Endothelial cell of umbilical vein (primary cell): ENCODE data around the gene ADAMTSL3. TPM values are rescaled to one million over a fixed set of nuclear protein-coding genes. Genes with fewer than 3 reads are reported as not detected.

Experiments
- BruUV-seq: library from RNA; stranded (reverse); fragments of 400-500 nt; replicated peaks from 2 replicates; lab custom pipeline; 2021; lab: Mats Ljungman, UMichigan
- CTCF ChIA-PET: fragments of 300-600, 350-600 bp; sonication (Branson Sonifier 250); formaldehyde crosslinking; loops from one replicate; lab custom pipeline; 2021; ENCODE audit warnings: antibody characterized with exemption, inconsistent platforms; lab: Charles Lee
- POLR2A ChIA-PET: fragments of 300-600, 350-600 bp; sonication (Branson Sonifier 250); formaldehyde crosslinking; loops from one replicate; lab custom pipeline; 2021; ENCODE audit warnings: antibody characterized with exemption, inconsistent platforms; lab: Charles Lee
- DNase-seq: peaks from one replicate; pipeline ENCODE4 v3.0.0-alpha.2; 2011; ENCODE audit warnings: low read depth, low spot score
- FAIRE-seq: peaks from 2 replicates; lab custom pipeline; 2011; peaks lifted over from hg19 to GRCh38; lab: Jason Lieb, UNC
- H2AFZ ChIP-seq: 2 replicates; pipeline ENCODE4 v1.6.0; 2012; ENCODE audit warnings: low read depth, low read length, control low read depth, inconsistent platforms
- H3K27ac ChIP-seq: 2 replicates; pipeline ENCODE4 v1.5.1; 2011; ENCODE audit warnings: low read depth, mild to moderate bottlenecking, control low read depth, low read length, moderate library complexity; ENCODE audit not compliant: insufficient read depth
- H3K27me3 ChIP-seq, 2 experiments: 2 replicates each; pipeline versions ENCODE4 v1.6.0 to v1.6.1; 2011; ENCODE audit warnings: low read length in 2 of 2, mixed read lengths in 1 of 2; ENCODE audit not compliant: control insufficient read depth in 2 of 2, insufficient read depth in 2 of 2
- H3K36me3 ChIP-seq, 2 experiments: 2 replicates in 1 of 2; 3 replicates in 1 of 2; pipeline ENCODE4 v1.5.1; 2011; ENCODE audit warnings: low read length in 2 of 2, mild to moderate bottlenecking in 1 of 2, moderate library complexity in 1 of 2; ENCODE audit not compliant: control insufficient read depth in 2 of 2, insufficient read depth in 2 of 2; ENCODE audit errors: extremely low read depth in 1 of 2
- H3K4me1 ChIP-seq: 3 replicates; pipeline ENCODE4 v1.5.1; 2011; ENCODE audit warnings: mild to moderate bottlenecking, low read length; ENCODE audit not compliant: control insufficient read depth, insufficient read depth; ENCODE audit errors: extremely low read depth
- H3K4me2 ChIP-seq: 2 replicates; pipeline ENCODE4 v1.6.1; 2011; ENCODE audit warnings: low read length, control low read depth, mixed read lengths; ENCODE audit not compliant: insufficient read depth
- H3K4me3 ChIP-seq, 3 experiments: fragments of 200-600 bp in 1 of 3; sonication (generic), shearing (Covaris generic) in 1 of 3; replicated peaks in 1 of 3; 2 replicates each; pipeline ENCODE4 v1.5.1; 2011 to 2016; ENCODE audit warnings: control low read depth in 3 of 3, low read length in 3 of 3, mild to moderate bottlenecking in 2 of 3, inconsistent platforms in 1 of 3, low read depth in 1 of 3, moderate library complexity in 1 of 3; ENCODE audit not compliant: insufficient read depth in 1 of 3
- H3K79me2 ChIP-seq: 2 replicates; pipeline ENCODE4 v1.6.0; 2012; ENCODE audit warnings: low read length, inconsistent platforms; ENCODE audit not compliant: control insufficient read depth, insufficient read depth
- H3K9ac ChIP-seq: replicated peaks from 2 replicates; pipeline ENCODE3; 2011; ENCODE audit warnings: low read length, control low read depth; ENCODE audit not compliant: insufficient read depth; ENCODE audit errors: extremely low read depth
- H3K9me1 ChIP-seq: replicated peaks from 3 replicates; pipeline ENCODE4 v1.6.0; 2011; ENCODE audit warnings: mild to moderate bottlenecking, low read length; ENCODE audit not compliant: control insufficient read depth, insufficient read depth; ENCODE audit errors: extremely low read depth
- H3K9me3 ChIP-seq: replicated peaks from 2 replicates; pipeline ENCODE4 v1.5.1; 2012; ENCODE audit warnings: low read length, inconsistent platforms; ENCODE audit not compliant: control insufficient read depth, insufficient read depth
- H4K20me1 ChIP-seq: replicated peaks from 2 replicates; pipeline ENCODE3; 2011; ENCODE audit warnings: mild to moderate bottlenecking, low read length; ENCODE audit not compliant: control insufficient read depth, insufficient read depth; ENCODE audit errors: extremely low read depth
- EZH2 ChIP-seq: IDR thresholded peaks from 2 replicates; pipeline ENCODE4 v1.6.1; 2012; ENCODE audit warnings: borderline replicate concordance, low read depth, mild to moderate bottlenecking, moderate library complexity, low read length, inconsistent platforms; ENCODE audit not compliant: severe bottlenecking
- FOS ChIP-seq: IDR thresholded peaks from 2 replicates; pipeline ENCODE4 v1.6.1; 2011; ENCODE audit warnings: mild to moderate bottlenecking, low read length, moderate library complexity, borderline replicate concordance; ENCODE audit not compliant: insufficient read depth
- GATA2 ChIP-seq: IDR thresholded peaks from 2 replicates; pipeline ENCODE4 v1.7.0; 2011; ENCODE audit warnings: low read depth, mild to moderate bottlenecking, moderate library complexity, mixed read lengths, low read length; ENCODE audit not compliant: insufficient read length, insufficient read depth
- JUN ChIP-seq: IDR thresholded peaks from 2 replicates; pipeline ENCODE4 v1.6.1; 2011; ENCODE audit warnings: borderline replicate concordance, low read depth; ENCODE audit not compliant: insufficient read length, insufficient read depth
- MAX ChIP-seq: IDR thresholded peaks from 2 replicates; pipeline ENCODE4 v1.6.1; 2011; ENCODE audit not compliant: insufficient read depth, insufficient read length
- MYC ChIP-seq: IDR thresholded peaks from one replicate; pipeline ENCODE4 v1.6.1; 2011; ENCODE audit warnings: mild to moderate bottlenecking, low read depth, low read length
- POLR2A ChIP-seq: IDR thresholded peaks from 2 replicates; pipeline ENCODE4 v1.6.1; 2012; ENCODE audit warnings: low read depth, mild to moderate bottlenecking, control low read depth, low read length
- POLR2AphosphoS5 ChIP-seq: IDR thresholded peaks from 2 replicates; pipeline ENCODE4 v1.6.1; 2012; ENCODE audit warnings: low read depth, mild to moderate bottlenecking, control low read depth, low read length, moderate library complexity; ENCODE audit not compliant: insufficient read depth
- dilution Hi-C: fragments of 300-500 bp; cut with MboI; formaldehyde crosslinking; loops from one replicate; pipeline ENCODE4 v1.15.0; 2019; ENCODE audit warnings: low sequenced_read_pairs; ENCODE audit not compliant: extremely low pct_ligation_motif_present
- intact Hi-C: fragments of 100-400 bp; cut with micrococcal nuclease; formaldehyde crosslinking; loops from one replicate; pipeline ENCODE4 v1.10.0; 2022
- polyA plus RNA-seq, 4 experiments: library from polyadenylated mRNA; depleted of rRNA in 3 of 4; stranded (reverse) in 3 of 4; unstranded in 1 of 4; fragments of >200 nt; gene quantifications; 2 replicates each; pipeline versions ENCODE4 v1.2.1 to v1.2.3, GENCODE V29; 2011 to 2012; ENCODE audit warnings: missing spikeins in 1 of 4
- total RNA-seq: library from RNA; stranded (reverse); gene quantifications from 2 replicates; pipeline ENCODE4 v1.2.3, GENCODE V29; 2021
- TF ChIP-seq, protein P1 (sequence below), 2 donors: IDR thresholded peaks; 1 replicate in 1 of 2; 2 replicates in 1 of 2; pipeline ENCODE4 v1.5.1; 2011; ENCODE audit warnings: low read length in 2 of 2, mild to moderate bottlenecking in 2 of 2, moderate library complexity in 2 of 2, control low read depth in 1 of 2, inconsistent platforms in 1 of 2, low read depth in 1 of 2; ENCODE audit not compliant: insufficient read depth in 1 of 2; ENCODE audit errors: extremely low read depth in 1 of 2

ADAMTSL3 gene
- total and polyA plus RNA-seq, 2 donors (not counting 3 experiments of a cell fraction or from before 2014, with no cell fraction given) = not detected

GRCh38 chr15:83739629-83740028 is 85.7 kb downstream of the ADAMTSL3 start:
- Histone ChIP-seq H3K9me3 (no peaks in the 10 kb centered on the region), H3K4me2 (no peak overlapping the region), H3K27ac (no peak overlapping the region), H3K27me3 (no peaks in the 10 kb centered on the region), H3K9ac (no peak overlapping the region), H3K79me2 (no peaks in the 10 kb centered on the region), H3K36me3 (no peaks in the 10 kb centered on the region), H4K20me1 (no peaks in the 10 kb centered on the region), H3K4me3 (no peak overlapping the region), H2AFZ (no peak overlapping the region), H3K9me1 (no peaks in the 10 kb centered on the region), H3K4me1 (no peaks in the 10 kb centered on the region)
- dilution Hi-C loops = no loop called here
- ChIA-PET POLR2A (no interaction called here), CTCF (no interaction called here)
- DNase-seq = no peak
- TF ChIP-seq MAX (no peak), JUN (no peak), FOS (no peak)
- FAIRE-seq = no peak
- intact Hi-C loops = no loop called here
- BruUV-seq = no TSS peak

- H3K36me3 ChIP-seq = no peaks in the 10 kb centered on the region
- no peaks in the 10 kb centered on the region for H3K79me2 ChIP-seq
- FAIRE-seq (no peak), DNase-seq (no peak)
- TF ChIP-seq JUN (no peak), POLR2AphosphoS5 (no peak), EZH2 (no peak), FOS (no peak), POLR2A (no peak), MYC (no peak), GATA2 (no peak), MAX (no peak)
- TF ChIP-seq, protein P1, sequence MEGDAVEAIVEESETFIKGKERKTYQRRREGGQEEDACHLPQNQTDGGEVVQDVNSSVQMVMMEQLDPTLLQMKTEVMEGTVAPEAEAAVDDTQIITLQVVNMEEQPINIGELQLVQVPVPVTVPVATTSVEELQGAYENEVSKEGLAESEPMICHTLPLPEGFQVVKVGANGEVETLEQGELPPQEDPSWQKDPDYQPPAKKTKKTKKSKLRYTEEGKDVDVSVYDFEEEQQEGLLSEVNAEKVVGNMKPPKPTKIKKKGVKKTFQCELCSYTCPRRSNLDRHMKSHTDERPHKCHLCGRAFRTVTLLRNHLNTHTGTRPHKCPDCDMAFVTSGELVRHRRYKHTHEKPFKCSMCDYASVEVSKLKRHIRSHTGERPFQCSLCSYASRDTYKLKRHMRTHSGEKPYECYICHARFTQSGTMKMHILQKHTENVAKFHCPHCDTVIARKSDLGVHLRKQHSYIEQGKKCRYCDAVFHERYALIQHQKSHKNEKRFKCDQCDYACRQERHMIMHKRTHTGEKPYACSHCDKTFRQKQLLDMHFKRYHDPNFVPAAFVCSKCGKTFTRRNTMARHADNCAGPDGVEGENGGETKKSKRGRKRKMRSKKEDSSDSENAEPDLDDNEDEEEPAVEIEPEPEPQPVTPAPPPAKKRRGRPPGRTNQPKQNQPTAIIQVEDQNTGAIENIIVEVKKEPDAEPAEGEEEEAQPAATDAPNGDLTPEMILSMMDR (IDR thresholded peaks at IDR 0.05; ENCODE audit: extremely low read depth in 1 of 2, insufficient read depth in 1 of 2, low read depth in 1 of 2, low read length in 2 of 2) = no peak
- H3K9me3 ChIP-seq = no peaks in the 10 kb centered on the region
- H3K9ac ChIP-seq = no peak overlapping the region
- intact Hi-C loops (no loop called here), dilution Hi-C loops (no loop called here)
- H3K27ac ChIP-seq = no peak overlapping the region
- H3K4me3 ChIP-seq = no peak overlapping the region
- H3K27me3 ChIP-seq = no peaks in the 10 kb centered on the region
- H3K4me2 ChIP-seq = no peak overlapping the region
- no TSS peak for BruUV-seq
- ChIA-PET CTCF (no interaction called here), POLR2A (no interaction called here)
- no peaks in the 10 kb centered on the region for H3K9me1 ChIP-seq
- H2AFZ ChIP-seq = no peak overlapping the region
- H3K4me1 ChIP-seq = no peaks in the 10 kb centered on the region
- no peaks in the 10 kb centered on the region for H4K20me1 ChIP-seq
Observed at GRCh38 chr15:83745771-83746170, 91.8 kb downstream of the ADAMTSL3 start.
